Measurements from ENCODE around the gene VTA1. TPM values are rescaled to one million over a fixed set of nuclear protein-coding genes. Genes with fewer than 3 reads are reported as not detected.

Gene VTA1
- total and polyA plus RNA-seq, 2 of the 8 experiments (the other 6 are each of a cell fraction or from before 2014, with no cell fraction given): 63.6 to 67.0 TPM

- CTCF ChIA-PET (ENCODE audit: partially characterized antibody): no interaction called here
- DNase-seq (ENCODE audit: low read depth in 1 of 2, low spot score in 2 of 2) (no peak), FAIRE-seq (no peak)
- no peaks in the 10 kb centered on the region for H3K4me1 ChIP-seq (replicated peaks in 1 of 4; ENCODE audit: control insufficient read depth in 3 of 4, insufficient read depth in 4 of 4, low read length in 3 of 4)
- no peak overlapping the region for H3K18ac ChIP-seq (ENCODE audit: extremely low read depth, low read length)
- no peak overlapping the region for H2BK12ac ChIP-seq (ENCODE audit: low read depth, low read length)
- H3K56ac ChIP-seq (replicated peaks; ENCODE audit: insufficient read length, low read depth, low read length): no peak overlapping the region
- no peak overlapping the region for H2AK5ac ChIP-seq (ENCODE audit: low read depth, low read length)
- H4K5ac ChIP-seq (ENCODE audit: insufficient read length, low read depth, low read length): no peak overlapping the region
- H2AFZ ChIP-seq (ENCODE audit: low read length): no peak overlapping the region
- no peaks in the 10 kb centered on the region for H3K9me3 ChIP-seq (ENCODE audit: insufficient read depth in 2 of 2, low read depth in 1 of 2, low read length in 1 of 2)
- H3K23ac ChIP-seq (ENCODE audit: insufficient read length): no peak overlapping the region
- H3K4ac ChIP-seq (replicated peaks; ENCODE audit: insufficient read length, low read depth, low read length): no peak overlapping the region
- H3K79me1 ChIP-seq (ENCODE audit: low read depth, low read length): no peaks in the 10 kb centered on the region
- no peak overlapping the region for H3K27ac ChIP-seq (ENCODE audit: low read depth, low read length)
- H2BK20ac ChIP-seq (ENCODE audit: low read length): no peak overlapping the region
- H3K27me3 ChIP-seq (replicated peaks in 1 of 4; ENCODE audit: control insufficient read depth in 3 of 4, extremely low read depth in 1 of 4, insufficient read depth in 3 of 4, low read length in 3 of 4): peaks cover 0 to 1% (median 0%) of the 10 kb centered on the region in 4 experiments; a peak in 1 of 7 replicates
- H3K79me2 ChIP-seq (ENCODE audit: control insufficient read depth in 1 of 2, insufficient read depth in 2 of 2, low read length in 2 of 2): no peaks in the 10 kb centered on the region
- no peak overlapping the region for H3K4me3 ChIP-seq (ENCODE audit: extremely low read depth in 1 of 4, insufficient read depth in 2 of 4, low read depth in 3 of 4, low read length in 4 of 4)
- H2BK5ac ChIP-seq (ENCODE audit: low read depth, low read length): no peak overlapping the region
- H2BK15ac ChIP-seq (ENCODE audit: low read length): no peak overlapping the region
- no peak overlapping the region for H4K8ac ChIP-seq (ENCODE audit: extremely low read depth, insufficient read depth, low read length)
- H3K23me2 ChIP-seq (ENCODE audit: low read depth, low read length): no peaks in the 10 kb centered on the region
- no peak overlapping the region for H3K9ac ChIP-seq (replicated peaks in 1 of 4; ENCODE audit: extremely low read depth in 1 of 4, low read depth in 3 of 4, low read length in 3 of 4)
- no peak overlapping the region for H4K91ac ChIP-seq (replicated peaks; ENCODE audit: insufficient read length, low read length)
- no peaks in the 10 kb centered on the region for H4K20me1 ChIP-seq (replicated peaks in 1 of 2; ENCODE audit: control insufficient read depth in 1 of 2, insufficient read depth in 2 of 2, low read length in 2 of 2)
- H3K36me3 ChIP-seq (ENCODE audit: control insufficient read depth in 2 of 4, insufficient read depth in 4 of 4, low read length in 3 of 4): no peaks in the 10 kb centered on the region
- no peak for TF ChIP-seq SP4 (IDR thresholded peaks at IDR 0.05; ENCODE audit: low read length)
- no peak for TF ChIP-seq JUN (IDR thresholded peaks at IDR 0.05; ENCODE audit: low read depth, low read length)
- no peak for TF ChIP-seq RFX5 (IDR thresholded peaks at IDR 0.05; ENCODE audit: borderline replicate concordance, low read depth, low read length)
- TF ChIP-seq ATF2 (IDR thresholded peaks at IDR 0.05; ENCODE audit: low read length): no peak
- TF ChIP-seq ATF3 (IDR thresholded peaks at IDR 0.05; ENCODE audit: insufficient read depth, low read depth, low read length): no peak
- TF ChIP-seq BACH1 (IDR thresholded peaks at IDR 0.05; ENCODE audit: low read length): no peak
- TF ChIP-seq YY1 (IDR thresholded peaks at IDR 0.05; ENCODE audit: low read depth, low read length): no peak
- no peak for TF ChIP-seq EGR1 (IDR thresholded peaks at IDR 0.05; ENCODE audit: borderline replicate concordance, low read depth, low read length)
- TF ChIP-seq CHD2 (IDR thresholded peaks at IDR 0.05; ENCODE audit: low read length): no peak
- no peak for TF ChIP-seq EZH2 (IDR thresholded peaks at IDR 0.05; ENCODE audit: low read depth, low read length, severe bottlenecking)
- no peak for TF ChIP-seq RAD21 (IDR thresholded peaks at IDR 0.05 in 1 of 2, conservative IDR thresholded peaks at IDR 0.05 in 1 of 2; ENCODE audit: low read depth in 2 of 2, low read length in 2 of 2)
- no peak for TF ChIP-seq CEBPB (IDR thresholded peaks at IDR 0.05; ENCODE audit: low read depth, low read length)
- POLR2A ChIA-PET (ENCODE audit: partially characterized antibody): no interaction called here
- no peak overlapping the region for H2BK120ac ChIP-seq (replicated peaks; ENCODE audit: low read depth, low read length)
- H3K4me2 ChIP-seq (ENCODE audit: insufficient read depth in 1 of 2, low read depth in 2 of 2, low read length in 2 of 2): no peak overlapping the region
- no peak overlapping the region for H3K14ac ChIP-seq (ENCODE audit: insufficient read length)
Observed at GRCh38 chr6:142262231-142262630, 115.2 kb downstream of the VTA1 start.

Data from H1 (cell line).